ENCODE data around the gene EMILIN3. TPM values are rescaled to one million over a fixed set of nuclear protein-coding genes. Genes with fewer than 3 reads are reported as not detected.

EMILIN3 gene
- total and polyA plus RNA-seq, 2 of the 8 experiments (the other 6 are each of a cell fraction or from before 2014, with no cell fraction given), result 3.8 to 5.2 TPM

GRCh38 chr20:41415191-41415590 is 48.6 kb upstream of the EMILIN3 start (continued):
- TF ChIP-seq, protein P1, sequence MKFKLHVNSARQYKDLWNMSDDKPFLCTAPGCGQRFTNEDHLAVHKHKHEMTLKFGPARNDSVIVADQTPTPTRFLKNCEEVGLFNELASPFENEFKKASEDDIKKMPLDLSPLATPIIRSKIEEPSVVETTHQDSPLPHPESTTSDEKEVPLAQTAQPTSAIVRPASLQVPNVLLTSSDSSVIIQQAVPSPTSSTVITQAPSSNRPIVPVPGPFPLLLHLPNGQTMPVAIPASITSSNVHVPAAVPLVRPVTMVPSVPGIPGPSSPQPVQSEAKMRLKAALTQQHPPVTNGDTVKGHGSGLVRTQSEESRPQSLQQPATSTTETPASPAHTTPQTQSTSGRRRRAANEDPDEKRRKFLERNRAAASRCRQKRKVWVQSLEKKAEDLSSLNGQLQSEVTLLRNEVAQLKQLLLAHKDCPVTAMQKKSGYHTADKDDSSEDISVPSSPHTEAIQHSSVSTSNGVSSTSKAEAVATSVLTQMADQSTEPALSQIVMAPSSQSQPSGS (IDR thresholded peaks at IDR 0.05; ENCODE audit: low read length), result no peak
- TF ChIP-seq RNF2 (IDR thresholded peaks at IDR 0.05; ENCODE audit: borderline replicate concordance, low read depth, low read length, missing control alignments, poor library complexity, severe bottlenecking) (no peak), E2F6 (IDR thresholded peaks at IDR 0.05) (no peak), RBBP5 (IDR thresholded peaks at IDR 0.05; ENCODE audit: borderline replicate concordance, low read depth, low read length) (no peak)

Data from H1 (cell line).